ENCODE data around the gene AXDND1.

GRCh38 chr1:179342740-179343404, 22.9 kb upstream of the AXDND1 start:
- no peak for TF ChIP-seq POU6F1 (CRISPR knock-in tag; IDR thresholded peaks at IDR 0.05; ENCODE audit: borderline replicate concordance, low read depth)
- TF ChIP-seq ZNF565 (CRISPR knock-in tag; conservative IDR thresholded peaks at IDR 0.05; ENCODE audit: low read depth) = no peak
- no peak for TF ChIP-seq ARNTL (CRISPR knock-in tag; IDR thresholded peaks at IDR 0.05; ENCODE audit: borderline replicate concordance, low read depth)
- no peak for TF ChIP-seq OSR1 (CRISPR knock-in tag; IDR thresholded peaks at IDR 0.05)
- no peak for TF ChIP-seq PATZ1 (CRISPR knock-in tag; IDR thresholded peaks at IDR 0.05; ENCODE audit: borderline replicate concordance)
- no peak for TF ChIP-seq RARB (CRISPR knock-in tag; IDR thresholded peaks at IDR 0.05)
- TF ChIP-seq ZFP3 (CRISPR knock-in tag; IDR thresholded peaks at IDR 0.05) = no peak

Measured in SK-N-SH treated with all-trans-retinoic acid at 6 μM for 48 hours (cell line).